Measurements from ENCODE around the gene UBE2D2.

The UBE2D2 gene

GRCh38 chr5:139663207-139664085 is 102.3 kb downstream of the UBE2D2 start:
- DNase-seq, result no peak

GRCh38 chr5:139664086-139664693 is 103.1 kb downstream of the UBE2D2 start:
- no peak for DNase-seq

GRCh38 chr5:139664727-139665351 is 103.7 kb downstream of the UBE2D2 start:
- no peak for DNase-seq

GRCh38 chr5:139665626-139666025 is 104.5 kb downstream of the UBE2D2 start:
- no peak for DNase-seq

- DNase-seq, result no peak
These were observed 105.4 kb downstream of the UBE2D2 start for GRCh38 chr5:139666551-139666950.

- no peak for DNase-seq
These were observed 106.0 kb downstream of the UBE2D2 start for GRCh38 chr5:139667001-139667729.

- DNase-seq, result no peak
These were observed 106.6 kb downstream of the UBE2D2 start for GRCh38 chr5:139667730-139668063.

GRCh38 chr5:139668064-139668880 is 107.1 kb downstream of the UBE2D2 start:
- DNase-seq, result no peak

- DNase-seq, result no peak
These were observed 108.0 kb downstream of the UBE2D2 start for GRCh38 chr5:139668924-139669661.

- no peak for DNase-seq
These were observed 108.7 kb downstream of the UBE2D2 start for GRCh38 chr5:139669662-139670368.

GRCh38 chr5:139670369-139671095 is 109.4 kb downstream of the UBE2D2 start:
- DNase-seq, result no peak

- DNase-seq, result no peak
These were observed 110.1 kb downstream of the UBE2D2 start for GRCh38 chr5:139671096-139671841.

- DNase-seq, result no peak
These were observed 114.1 kb downstream of the UBE2D2 start for GRCh38 chr5:139675213-139675612.

GRCh38 chr5:139675825-139676224 is 114.7 kb downstream of the UBE2D2 start:
- no peak for DNase-seq

GRCh38 chr5:139676406-139676805 is 115.3 kb downstream of the UBE2D2 start:
- no peak for DNase-seq

- no peak for DNase-seq
These were observed 116.0 kb downstream of the UBE2D2 start for GRCh38 chr5:139676951-139677735.
